NOMO-1 treated with dmso at 0.1 percent for 144 hours (cell line): ENCODE measurements around the gene ARL10.
A peak's percentile ranks its signal among the peaks of the same experiment; 100 is the strongest.

Experiments used
- DNase-seq: peaks from one replicate; lab custom pipeline; 2025; ENCODE audit not compliant: unreplicated experiment; lab: John Stamatoyannopoulos, UW

Gene ARL10

DNA sequence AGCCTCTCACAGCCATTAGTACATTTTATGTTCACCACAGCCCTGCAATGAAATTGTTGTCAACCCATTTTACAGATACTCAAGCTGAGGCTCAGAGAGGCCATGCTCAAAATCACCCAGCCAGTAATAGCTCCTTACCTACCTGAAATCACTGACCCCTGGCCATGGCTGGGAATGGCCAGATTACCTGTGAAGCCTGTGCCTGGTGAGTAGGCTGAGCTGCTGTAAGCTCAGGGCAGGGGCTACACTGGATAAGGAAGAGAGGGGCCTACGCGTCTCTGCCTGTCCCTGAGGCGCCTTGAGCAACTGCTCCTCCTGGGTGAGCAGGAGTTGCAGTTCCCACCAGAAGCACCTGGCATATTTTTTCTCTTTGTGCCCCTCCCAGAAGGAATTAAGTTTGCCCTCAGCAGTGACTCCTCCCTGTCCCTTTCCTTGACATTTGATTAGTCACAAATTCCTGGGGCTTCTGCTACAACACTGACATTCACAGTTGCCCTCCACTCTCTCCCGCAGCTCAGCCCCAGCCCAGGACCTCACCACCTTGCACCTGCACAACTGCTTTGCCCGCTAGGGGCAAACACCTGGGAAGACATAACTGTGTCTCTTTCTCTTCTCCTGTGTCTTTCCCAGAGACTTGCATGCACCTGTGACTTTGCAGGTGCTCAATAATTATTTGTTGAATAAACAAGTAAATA lies 45.3 kb downstream of the ARL10 start:
- no peak for DNase-seq

DNA sequence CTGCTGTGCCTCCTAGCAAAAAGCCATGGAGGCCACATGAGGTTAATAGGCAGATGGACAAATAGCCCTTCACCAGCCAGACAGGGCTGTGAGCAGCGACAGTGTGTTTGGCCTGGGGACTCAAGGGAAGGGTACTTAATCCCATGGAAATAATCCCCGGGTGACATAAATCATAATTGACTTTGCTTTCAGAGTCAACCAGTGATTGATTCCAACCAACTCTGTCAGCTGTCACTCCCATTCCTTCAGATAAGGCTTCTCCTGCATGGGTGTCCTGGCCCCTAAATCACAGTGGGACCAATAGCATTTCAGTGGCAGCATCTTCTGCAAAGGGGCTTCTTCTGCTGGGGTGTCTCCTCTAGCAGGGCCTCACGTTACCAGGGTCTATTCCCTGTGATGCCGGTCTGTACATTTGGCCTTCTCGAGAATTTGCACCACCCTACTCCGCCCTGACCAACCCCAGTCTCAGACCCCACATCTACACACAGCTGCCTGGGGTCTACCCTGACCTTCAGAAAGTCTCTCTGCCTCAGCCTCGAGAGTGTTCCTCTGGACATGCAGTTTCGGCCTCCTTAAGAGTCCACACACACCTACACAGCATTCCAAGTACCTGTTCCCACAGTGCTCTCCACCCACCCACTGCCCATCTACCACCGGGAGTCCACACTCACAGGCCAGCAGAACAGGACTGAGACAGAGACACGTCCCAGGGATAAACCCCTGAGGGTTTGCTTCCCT lies 47.4 kb downstream of the ARL10 start:
- DNase-seq: no peak

DNA sequence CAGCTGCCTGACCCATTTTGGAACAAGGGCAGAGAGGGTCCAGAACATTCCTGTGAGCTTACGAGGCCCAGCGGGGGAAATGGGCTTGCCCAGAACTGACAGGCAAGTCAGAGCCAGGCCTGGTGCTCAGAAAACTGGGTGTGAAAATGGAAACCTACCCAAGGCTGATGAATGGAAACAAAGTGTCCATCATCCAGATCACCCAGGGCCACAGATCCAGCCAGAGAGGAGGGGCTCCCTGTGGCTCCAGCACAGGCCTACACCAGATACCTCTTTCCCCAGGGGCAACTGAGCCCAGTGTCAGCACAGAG lies 47.9 kb downstream of the ARL10 start:
- no peak for DNase-seq

DNA sequence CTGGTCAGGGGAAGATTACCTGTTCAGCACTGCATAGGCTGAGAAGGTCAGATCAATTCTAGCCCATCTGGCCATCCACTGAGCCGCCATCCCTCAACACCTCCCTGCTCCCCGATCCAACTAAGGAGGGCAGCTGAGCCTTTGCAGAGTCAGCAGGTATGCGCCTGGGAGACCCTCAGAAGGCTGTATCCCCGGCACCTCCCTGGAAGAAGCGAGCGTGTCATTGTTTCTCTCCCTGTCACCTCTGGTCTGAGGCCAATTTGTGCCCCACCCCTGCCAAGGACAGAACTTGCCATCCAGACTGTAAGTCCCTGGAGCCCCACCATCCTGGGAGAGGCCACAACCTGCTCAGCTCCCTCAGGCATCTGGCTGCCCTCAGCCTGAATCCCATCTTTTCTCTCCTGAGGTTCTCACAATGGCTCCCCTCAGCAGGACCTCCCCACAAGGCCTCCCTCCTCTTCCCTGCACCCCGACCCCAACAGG lies 48.5 kb downstream of the ARL10 start:
- DNase-seq: no peak

DNA sequence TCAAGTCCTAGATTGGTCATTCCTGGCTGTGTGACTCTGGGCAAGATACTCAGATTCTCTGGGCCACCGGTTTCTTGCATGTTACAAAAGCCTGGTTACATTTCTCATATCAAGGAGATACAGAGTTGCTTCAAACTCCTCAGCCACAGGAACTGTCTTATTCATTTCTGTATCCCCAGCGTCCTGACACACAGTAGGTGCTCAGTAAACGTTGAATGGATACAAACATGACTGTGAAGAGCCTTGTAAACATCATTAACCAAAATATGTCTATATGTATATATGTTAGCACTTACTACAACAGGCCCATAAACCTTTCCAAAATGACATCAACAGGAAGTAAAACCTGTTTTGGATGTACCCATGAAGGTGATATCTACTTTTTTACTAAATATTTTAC lies 49.4 kb downstream of the ARL10 start:
- no peak for DNase-seq

DNA sequence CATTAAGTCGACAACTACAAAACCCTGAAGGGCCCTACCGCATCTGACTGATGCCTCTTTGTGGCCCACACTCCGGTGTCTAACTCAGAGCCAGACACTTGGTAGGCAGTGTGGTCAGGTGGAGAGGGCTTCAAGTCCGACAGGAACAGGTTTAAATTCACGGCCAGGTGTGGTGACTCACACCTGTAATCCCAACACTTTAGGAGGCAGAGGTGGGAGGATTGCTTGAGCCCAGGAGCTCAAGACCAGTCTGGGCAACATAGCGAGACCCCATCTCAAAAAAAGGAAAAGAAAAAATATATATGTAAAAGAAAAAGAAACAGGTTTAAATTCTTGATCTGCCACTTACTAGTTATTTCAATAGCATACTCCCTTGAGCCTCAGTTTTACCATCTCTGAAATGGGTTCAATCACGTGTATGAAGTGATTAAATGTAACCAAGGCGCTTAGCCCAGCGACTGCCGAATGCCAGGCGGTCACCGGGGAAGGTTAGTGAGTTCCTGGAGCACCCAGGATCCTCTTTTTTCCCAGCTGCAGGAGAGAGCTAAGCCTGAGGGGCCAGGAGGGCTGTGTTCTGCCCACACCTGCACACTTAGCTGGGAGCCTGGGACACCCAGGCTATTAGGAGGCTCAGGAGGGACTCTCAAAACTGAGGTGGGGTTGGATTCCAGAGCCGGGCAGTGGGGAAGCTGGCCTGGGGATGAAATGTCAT lies 50.1 kb downstream of the ARL10 start:
- DNase-seq: no peak

DNA sequence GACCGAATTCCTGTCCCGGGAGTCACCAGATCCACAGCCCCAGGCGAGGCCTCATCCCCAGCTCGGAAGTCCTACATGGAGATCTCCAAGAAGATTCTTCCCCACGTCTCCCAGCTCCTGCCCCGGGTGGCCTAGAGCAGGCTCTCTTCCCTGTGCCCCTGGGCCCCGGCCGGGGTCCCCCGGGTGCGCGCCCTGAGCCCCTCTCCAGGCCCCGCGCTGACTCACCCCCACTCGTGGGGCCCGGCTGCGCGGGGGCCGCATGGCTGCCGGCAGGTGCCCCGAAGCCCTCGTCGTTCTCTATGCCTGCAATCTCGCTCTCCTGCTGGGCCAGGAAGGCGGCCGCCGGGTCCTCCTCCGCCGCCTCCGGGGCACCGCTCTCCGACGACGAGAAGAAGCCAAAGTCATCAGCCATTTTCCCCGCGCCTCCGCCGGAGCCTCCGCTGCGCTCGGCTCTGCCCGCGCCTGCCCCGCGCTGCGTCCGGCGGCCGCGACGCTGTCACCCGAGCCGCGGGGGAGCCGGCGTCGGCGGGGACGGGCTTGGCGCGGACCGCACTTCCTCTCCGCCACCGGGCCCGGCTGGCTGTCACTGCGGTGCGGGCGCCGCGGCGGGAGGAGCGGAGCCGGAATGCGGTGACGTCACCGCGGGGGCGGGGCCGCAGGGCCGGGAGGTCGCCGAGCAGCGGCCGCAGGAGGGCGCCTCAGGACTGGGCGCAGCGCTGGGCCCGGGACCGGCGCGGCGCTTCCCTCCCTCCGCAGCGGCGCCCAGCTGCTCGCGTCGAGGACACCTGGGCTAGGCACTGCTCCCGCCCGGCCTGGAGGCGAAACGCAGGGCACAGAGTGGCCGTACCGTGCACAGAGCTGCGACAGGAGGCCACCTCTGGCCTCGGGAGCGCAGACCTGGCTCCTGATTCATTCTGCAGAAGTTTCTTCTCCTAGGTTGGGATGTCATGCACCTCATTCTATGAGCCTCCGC lies 51.0 kb downstream of the ARL10 start, which contains the start of gene CLTB:
TSS of gene CLTB (minus strand) at position 588 of the 973 bp plus-strand sequence. CDS start at position 412, 176 bp downstream.
- peak; percentile 86 for DNase-seq

DNA sequence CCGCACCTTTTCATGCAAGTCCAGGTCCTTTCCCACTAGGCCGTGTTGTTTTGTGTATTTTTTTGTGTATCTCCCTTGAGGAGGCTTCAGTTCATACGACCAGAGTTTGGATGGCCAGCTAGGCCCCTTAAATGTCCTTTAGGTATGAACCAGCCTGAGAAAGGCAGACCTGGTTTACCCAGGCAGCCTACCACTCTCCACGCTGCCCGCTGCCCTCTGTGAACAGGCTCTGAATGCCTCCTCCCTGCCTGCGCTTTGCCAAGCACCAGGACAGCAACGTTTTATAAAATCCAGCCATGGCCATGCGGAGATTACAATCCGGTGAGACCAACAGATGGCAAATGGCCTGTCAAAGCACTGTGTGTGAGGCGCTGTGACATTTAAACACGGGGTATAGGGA lies 51.7 kb downstream of the ARL10 start:
- no peak for DNase-seq

DNA sequence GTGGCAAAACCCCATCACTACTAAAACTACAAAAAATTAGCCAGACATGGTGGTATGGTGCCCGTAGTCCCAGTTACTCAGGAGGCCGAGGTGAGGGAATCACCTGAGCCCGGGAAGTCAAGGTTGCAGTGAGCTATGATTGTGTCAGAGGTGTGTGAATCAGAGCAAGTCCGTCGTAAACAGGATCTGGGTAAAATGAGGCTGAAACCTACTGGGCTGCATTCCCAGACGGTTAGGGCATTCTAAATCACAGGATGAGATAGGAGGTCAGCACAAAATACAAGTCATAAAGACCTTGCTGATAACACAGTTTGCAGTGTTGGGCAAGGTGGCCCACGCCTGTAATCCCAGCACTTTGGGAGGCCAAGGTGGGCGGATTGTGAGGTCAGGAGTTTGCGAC lies 53.0 kb downstream of the ARL10 start:
- no peak for DNase-seq

DNA sequence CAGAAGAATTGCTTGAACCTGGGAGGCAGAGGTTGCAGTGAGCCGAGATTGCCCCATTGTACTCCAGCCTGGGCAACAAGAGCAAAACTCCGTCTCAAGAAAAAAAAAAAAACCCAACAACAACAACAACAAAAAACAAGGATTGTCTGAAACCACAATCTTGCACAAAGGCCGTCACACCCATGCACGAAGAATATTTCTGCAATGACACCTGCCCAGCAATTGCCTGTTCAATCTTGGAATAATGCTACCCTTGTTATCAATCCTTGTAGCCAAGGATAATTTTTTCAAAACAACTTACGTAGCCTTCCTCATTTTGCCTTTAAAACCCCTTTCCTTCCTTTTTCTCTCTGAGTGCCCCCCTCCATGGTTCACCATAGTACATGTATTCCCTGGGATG lies 54.8 kb downstream of the ARL10 start:
- no peak for DNase-seq

DNA sequence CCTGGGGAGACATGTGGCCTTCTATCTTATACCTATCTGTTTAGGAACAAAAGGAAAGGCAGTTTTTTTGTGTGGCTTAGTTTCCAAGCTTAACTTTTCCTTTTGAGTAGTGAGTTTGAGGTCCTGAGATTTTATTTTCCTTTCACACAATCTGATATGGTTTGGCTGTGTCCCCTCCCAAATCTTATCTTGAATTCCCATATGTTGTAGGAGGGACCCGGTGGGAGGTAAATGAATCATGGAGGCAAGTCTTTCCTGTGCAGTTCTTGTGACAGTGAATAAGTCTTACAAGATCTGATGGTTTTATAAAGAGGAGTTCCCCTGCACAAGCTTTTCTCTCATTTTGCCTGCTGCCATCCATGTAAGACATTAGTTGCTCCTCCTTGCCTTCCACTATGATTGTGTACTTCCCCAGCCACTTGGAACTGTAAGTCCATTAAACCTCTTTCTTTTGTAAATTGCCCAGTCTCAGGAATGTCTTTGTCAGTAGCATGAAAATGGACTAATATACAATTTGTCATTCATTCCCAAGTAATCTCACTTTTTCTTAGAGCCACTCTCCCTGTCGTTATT lies 55.8 kb downstream of the ARL10 start:
- no peak for DNase-seq

DNA sequence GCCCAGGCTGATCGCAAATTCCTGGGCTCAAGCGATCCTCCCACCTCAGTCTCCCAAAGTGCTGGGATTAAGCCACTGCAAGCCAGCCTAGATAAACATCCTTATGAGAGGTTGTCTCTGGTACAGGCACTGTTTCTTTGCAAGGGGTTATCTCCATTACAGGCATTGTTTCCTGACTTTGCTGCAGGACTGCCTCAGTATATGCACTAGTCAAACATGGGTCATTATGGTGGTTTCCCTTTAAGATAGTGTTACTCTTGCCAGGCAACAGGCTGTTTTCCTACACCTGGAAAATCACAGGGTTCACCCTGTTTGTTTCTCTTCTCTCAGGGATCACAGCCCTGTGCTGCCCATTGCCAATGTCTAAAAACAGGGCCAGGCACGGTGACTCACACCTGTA lies 58.9 kb downstream of the ARL10 start:
- DNase-seq: no peak

DNA sequence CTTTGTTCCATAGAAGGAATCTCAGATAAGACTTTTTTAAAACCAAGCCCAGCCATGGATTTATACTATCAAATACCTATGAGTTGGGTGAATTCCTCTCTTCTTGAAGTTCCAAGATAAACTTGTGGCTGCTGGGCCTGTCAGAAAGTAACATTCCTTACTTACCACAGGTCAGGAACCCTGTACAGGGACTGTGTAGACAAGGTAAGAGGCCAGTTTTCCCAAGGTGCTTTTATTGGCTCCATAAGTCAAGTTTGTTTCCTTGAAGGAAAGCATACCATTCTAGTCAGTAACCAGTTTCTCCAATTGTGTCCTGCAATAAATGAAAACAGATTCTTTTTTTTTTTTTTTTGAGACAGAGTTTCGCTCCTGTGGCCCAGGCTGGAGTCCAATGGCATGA lies 59.9 kb downstream of the ARL10 start:
- DNase-seq: no peak

DNA sequence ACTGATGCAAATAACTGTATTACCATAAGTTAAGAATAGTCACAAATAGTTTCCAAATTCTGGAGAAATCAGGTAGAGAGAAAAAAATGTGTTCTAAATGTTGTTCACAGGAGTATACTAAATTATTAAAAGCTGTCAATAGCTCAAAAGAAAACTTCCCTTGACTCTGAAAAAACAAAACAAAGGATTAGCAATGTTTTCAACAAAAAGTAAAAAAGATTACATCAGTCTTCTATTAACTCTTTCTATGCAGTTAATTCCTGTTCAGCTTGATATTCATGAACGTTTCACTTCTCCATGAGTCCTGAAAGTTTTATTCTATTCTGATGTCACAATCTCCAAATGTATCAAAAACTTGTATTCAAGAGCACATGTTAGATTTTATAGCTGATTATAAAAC lies 60.5 kb downstream of the ARL10 start:
- no peak for DNase-seq

DNA sequence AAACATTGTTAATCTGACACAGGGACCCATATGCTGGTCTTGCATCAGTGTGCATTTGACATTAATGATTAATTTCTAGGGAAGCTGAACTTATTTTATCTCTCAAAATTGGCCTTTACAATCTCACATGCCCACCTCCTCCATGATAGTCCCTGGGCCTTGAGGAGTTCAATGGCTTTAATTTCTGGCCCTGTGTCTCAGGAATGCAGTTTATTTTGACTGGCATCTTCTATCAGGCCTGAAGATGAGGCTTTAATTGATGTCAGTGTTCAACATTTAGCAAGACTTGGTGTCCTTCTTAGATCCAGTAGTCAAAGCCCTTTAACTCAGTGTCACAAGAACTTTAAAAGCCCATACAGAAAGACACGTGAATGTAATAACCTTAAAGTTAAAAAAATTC lies 61.6 kb downstream of the ARL10 start:
- DNase-seq: no peak

DNA sequence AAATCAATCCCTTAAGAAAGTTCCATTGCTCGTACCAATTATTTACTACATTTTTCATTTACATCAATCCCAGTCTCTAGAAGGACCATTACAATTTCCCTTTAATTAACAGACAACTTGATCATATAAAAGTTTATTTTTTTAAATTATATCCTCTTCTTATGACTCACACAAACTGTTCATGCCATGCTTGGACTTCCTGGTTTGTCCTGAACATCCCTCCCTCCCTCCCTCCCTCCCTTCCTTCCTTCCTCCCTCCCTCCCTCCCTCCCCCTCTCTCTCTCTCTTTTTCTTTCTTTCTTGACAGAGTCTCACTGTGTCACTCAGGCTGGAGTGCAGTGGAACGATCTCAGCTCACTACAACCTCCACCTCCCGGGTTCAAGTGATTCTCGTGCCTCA lies 62.7 kb downstream of the ARL10 start:
- no peak for DNase-seq

DNA sequence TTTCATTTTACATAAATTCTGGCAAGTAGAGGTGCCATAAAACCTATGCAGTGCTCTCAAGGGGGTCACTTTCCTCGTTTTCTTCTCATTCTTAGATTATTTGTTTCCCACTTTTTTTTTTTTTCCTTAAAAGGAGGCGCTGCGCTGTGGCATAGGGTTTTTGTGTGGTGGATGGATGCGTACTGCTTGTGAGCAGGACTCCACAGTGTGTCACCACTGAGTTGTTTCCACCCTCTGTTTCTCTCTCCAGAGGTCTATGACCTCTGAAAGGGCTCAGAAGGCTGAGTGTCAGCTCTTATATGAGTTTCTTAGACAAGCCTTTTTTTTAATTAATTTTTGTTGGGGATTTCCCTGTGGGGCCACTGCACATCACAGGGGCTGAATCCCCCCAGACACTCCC lies 64.7 kb downstream of the ARL10 start:
- DNase-seq: no peak
